ENCODE data around the gene ABLIM2.
"Not testable (repeated sequence)": the region's sequence is repeated elsewhere in the genome, so short reads cannot be mapped to it uniquely, and the experiment has no call there.

The ABLIM2 gene

GRCh38 chr4:7959078-7959477, 199.5 kb downstream of the ABLIM2 start:
- DNase-seq (ENCODE audit: low spot score), result no peak

- no peak for DNase-seq (ENCODE audit: low spot score)
Measured at GRCh38 chr4:7956934-7957656, 201.5 kb downstream of the ABLIM2 start.

DNA sequence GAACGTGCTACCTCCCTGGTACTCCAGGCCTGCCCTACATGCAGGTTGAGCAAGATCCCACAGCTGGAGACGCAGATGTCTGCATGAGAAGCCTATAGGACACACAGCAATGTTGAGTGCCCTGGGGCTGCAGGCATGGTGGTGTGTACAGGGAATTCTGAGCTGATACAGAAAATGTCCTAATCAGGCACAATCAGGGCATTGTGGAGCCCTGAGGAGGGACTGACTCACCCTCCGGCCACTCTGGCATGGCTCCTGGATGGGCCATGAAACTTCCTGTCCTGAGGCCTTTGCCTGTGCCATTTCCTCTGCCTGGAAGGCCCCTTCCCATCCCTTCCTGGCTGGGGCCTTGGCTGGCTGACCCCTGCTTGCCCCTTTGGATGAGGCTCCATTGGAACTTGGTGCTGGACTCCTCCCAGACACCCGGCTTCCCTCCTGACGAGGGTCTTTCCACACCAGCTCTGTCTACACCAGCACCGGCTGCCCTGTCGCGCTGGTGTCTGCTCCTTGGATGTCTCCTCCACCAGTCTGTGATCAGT, 202.3 kb downstream of the ABLIM2 start:
- no peak for DNase-seq (ENCODE audit: low spot score)

DNA sequence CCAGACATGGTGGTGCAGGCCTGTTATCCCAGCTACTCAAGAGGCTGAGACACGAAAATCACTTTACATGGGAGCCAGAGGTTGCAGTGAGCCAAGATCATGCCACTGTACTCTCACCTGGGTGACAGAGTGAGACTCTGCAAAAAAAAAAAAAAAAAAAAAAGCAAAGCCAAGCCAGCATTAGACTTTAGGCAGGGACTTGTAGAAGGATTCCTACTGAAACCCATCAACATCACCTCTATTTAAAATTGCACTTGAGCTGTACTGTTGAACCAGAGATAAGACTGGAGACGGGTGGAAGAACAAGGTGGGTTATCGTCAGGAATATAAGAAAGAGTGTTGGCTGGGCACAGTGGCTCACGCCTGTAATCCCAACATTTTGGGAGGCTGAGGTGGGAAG, 203.2 kb downstream of the ABLIM2 start:
- no peak for DNase-seq (ENCODE audit: low spot score)

GRCh38 chr4:7952615-7953014, 206.0 kb downstream of the ABLIM2 start:
- no peak for DNase-seq (ENCODE audit: low spot score)

GRCh38 chr4:7950301-7951092, 208.1 kb downstream of the ABLIM2 start:
- no peak for DNase-seq (ENCODE audit: low spot score)

- DNase-seq (ENCODE audit: low spot score), result no peak
Measured at GRCh38 chr4:7949759-7950158, 208.9 kb downstream of the ABLIM2 start.

DNA sequence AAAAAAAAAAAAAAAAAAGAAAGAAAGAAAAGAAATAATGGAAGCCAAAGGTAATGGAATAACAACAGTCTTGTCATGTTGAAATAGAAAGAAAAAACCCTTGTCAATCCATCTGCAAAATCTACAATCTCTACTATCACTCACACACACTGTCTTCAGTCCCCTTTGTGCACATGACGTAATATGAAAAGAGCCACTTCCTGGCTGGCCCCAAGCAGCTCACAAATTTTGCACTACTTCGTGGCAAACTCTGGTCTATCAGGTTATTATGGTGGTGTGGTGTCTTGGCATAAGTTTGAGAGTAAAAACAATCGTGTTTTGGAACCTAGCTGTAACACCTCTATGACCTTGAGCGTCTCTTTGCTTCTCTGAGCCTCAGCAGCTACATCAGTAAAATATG, 210.7 kb downstream of the ABLIM2 start:
- DNase-seq (ENCODE audit: low spot score), result no peak

GRCh38 chr4:7945709-7946380, 212.8 kb downstream of the ABLIM2 start:
- no peak for DNase-seq (ENCODE audit: low spot score)

DNA sequence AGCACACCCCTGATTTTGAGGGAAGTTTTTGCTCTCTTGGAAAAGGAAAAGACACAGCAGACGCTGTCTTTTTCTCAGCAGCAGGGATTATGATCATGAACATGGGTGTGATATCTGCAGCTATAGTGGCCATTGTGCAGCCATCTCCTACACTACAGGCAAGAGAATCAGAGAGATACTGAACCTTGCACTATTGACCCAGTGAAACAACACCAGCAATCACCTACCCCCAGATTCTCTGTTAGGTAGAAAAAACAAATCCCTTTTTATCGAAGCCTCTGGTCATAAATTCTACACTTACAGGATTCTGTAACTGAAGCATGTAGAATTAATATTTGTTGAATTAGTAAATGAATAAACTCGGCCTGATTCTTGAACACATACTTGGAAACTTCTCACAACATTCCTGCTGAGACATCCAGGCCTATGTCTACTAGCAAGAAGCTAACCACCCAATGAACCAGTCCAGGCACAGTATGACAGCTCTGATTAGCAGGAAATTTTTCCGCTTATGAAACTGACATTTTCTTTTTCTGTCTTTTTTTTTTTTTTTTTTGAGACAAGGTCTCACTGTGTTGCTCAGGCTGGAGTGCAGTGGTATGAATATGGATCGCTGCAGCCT, 213.9 kb downstream of the ABLIM2 start:
- DNase-seq (ENCODE audit: low spot score), result no peak

- not testable (repeated sequence) for DNase-seq (ENCODE audit: low spot score)
Measured at GRCh38 chr4:7943688-7944087, 214.9 kb downstream of the ABLIM2 start.

GRCh38 chr4:7943211-7943610, 215.4 kb downstream of the ABLIM2 start:
- DNase-seq (ENCODE audit: low spot score), result no peak

GRCh38 chr4:7941965-7942496, 216.6 kb downstream of the ABLIM2 start:
- DNase-seq (ENCODE audit: low spot score), result no peak

GRCh38 chr4:7941111-7941964, 217.3 kb downstream of the ABLIM2 start:
- DNase-seq (ENCODE audit: low spot score), result no peak

DNA sequence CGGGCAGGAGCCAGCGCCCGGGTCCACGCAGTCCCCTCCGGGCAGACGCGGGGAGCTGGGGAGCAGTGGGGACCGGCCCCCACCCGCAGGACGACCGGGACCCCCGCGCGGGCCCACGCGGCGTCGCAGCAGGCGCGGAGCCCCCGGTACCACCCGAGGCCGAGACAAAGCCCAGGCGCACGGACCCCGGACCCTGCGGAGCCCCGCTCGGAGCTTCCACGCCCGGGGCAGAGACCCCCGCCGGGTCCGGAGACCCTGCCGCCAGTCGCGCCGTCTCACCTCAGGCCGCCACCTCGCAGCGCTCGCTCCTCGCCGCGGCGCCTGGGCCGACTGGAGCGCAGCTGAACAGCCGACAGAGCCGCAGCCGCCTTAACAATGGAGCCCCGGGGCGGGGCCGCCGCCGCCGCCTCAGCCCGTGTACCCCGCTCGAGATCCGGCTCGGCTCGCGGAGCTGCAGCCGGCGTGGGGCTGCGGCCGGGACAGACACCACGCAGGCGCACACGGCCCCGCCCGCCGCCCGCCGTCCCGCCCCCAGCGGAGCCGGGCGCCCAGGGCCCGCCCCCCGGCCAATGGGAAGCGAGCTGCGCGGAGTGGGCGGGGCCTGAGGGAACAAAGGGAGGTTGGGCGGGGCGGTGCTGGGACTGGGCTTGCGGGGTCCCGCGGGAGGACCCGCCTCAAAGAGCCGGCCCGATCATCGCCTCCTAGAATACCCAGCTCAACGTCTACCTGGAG, 219.1 kb downstream of the ABLIM2 start, which contains the start of gene AFAP1:
Gene AFAP1, minus strand, starts transcription at position 485 of the 732 bp plus-strand sequence. CDS start 67,783 bp downstream, outside the sequence.
- DNase-seq (ENCODE audit: low spot score), result peak; percentile 83

DNA sequence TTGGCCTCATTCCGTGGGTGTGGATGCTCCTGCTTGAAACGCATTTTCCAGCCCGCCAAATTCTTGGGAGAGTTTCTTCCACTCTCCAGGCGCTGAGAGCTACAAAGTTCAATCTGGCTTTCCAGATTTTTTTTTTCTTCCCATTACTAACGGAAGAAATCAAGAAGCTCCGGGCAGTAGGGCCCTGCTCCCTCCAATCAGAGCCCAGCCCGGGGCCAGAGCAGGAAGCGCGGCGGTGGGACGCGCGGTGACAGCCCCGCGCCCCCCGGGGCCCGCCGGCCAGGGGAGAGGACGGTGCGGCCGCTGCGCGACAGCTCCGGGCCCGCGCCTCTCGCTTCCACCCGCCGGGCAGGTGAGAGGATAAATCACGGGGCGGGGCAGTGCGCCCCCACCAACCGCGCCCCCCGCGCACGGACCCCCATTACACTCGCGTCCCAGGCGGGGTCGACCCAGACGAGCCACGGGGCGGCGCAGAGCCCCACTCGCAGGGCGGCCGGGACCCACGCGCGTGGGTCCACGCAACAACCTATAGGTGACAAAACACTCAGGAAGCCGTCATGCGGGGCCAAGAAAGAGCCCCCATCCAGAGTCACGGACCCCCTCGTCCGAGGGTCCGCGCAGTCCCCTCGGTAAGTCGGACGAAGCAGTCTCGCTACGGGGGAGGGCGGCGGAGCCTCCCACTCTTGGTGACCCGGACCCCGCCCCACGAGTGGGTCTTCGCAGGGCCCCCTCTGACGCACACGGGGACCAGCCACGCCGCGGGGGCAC, 219.8 kb downstream of the ABLIM2 start:
- DNase-seq (ENCODE audit: low spot score), result no peak

DNA sequence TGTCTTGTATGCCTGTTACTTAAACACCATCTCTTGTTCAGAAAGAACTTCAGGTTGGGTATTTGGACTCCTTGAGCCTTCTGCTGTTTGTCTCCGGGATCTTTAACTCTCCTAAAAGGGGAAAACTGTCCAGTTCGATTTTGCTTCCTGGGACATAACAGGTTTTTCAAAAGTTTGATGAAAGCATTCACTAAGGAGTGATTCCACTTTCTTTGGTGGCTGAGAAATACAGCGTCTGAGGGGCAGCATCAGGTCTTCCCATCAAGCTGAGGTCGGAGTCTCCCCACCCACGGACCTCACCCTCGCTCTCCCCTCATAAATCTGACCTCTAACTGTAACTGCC, 220.4 kb downstream of the ABLIM2 start:
- DNase-seq (ENCODE audit: low spot score), result peak; percentile 38

DNA sequence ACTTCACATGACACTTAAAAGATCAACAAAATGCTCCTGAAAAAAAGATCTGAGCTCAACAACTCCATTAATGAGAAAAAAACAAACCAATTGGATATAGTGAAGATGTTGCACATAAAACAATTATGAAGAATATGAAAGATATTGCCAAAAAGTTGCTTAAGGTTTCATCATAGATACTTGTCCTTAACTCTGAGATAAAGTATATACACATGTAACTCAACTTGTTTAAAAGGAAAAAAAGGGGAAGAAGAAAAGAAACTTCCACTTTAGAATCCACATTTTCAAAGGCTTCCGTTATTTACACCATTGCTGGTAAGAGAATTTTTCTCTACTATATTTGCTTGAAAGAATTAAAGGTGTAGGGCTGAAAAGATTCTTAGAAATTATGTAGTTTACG, 221.6 kb downstream of the ABLIM2 start:
- no peak for DNase-seq (ENCODE audit: low spot score)
